Measurements from ENCODE around the gene CASP3. TPM values are rescaled to one million over a fixed set of nuclear protein-coding genes. Genes with fewer than 3 reads are reported as not detected.

CASP3 gene
- 45.1 and 48.3 TPM in 2 replicates for total RNA-seq

GRCh38 chr4:184649026-184649970, at the start of gene CASP3, which contains the start of gene PRIMPOL:
Gene CASP3 (minus strand): TSS chr4:184649447. CDS start chr4:184638453, 10,994 bp downstream.
Gene PRIMPOL (plus strand): TSS chr4:184649738. CDS start chr4:184657141, 7,403 bp downstream.

Other genes with a start within 250 kb of the CASP3 start
- gene IRF2, start 174.9 kb downstream of the CASP3 start, total RNA-seq, result 40.4 and 52.6 TPM in 2 replicates
- gene PRIMPOL, start 291 bp upstream of the CASP3 start, total RNA-seq, result 14.2 and 23.6 TPM in 2 replicates
- gene CENPU, start 84.6 kb upstream of the CASP3 start, total RNA-seq, result 13.3 and 15.7 TPM in 2 replicates
- 27.0 and 31.5 TPM in 2 replicates for gene ACSL1, start 176.5 kb upstream of the CASP3 start, total RNA-seq

All from articular chondrocyte of knee joint (primary cell).